HG03175 (cell line): ENCODE results near the gene RGS11.
"Not testable (repeated sequence)": the region's sequence is repeated elsewhere in the genome, so short reads cannot be mapped to it uniquely, and the experiment has no call there.

ENCODE experiments used
- ATAC-seq: cut with Tn5 transposase; IDR thresholded peaks from one replicate; pipeline ENCODE4 v1.9.1; 2021; ENCODE audit warnings: mild to moderate bottlenecking, moderate library complexity; ENCODE audit not compliant: unreplicated experiment

RGS11 gene

DNA sequence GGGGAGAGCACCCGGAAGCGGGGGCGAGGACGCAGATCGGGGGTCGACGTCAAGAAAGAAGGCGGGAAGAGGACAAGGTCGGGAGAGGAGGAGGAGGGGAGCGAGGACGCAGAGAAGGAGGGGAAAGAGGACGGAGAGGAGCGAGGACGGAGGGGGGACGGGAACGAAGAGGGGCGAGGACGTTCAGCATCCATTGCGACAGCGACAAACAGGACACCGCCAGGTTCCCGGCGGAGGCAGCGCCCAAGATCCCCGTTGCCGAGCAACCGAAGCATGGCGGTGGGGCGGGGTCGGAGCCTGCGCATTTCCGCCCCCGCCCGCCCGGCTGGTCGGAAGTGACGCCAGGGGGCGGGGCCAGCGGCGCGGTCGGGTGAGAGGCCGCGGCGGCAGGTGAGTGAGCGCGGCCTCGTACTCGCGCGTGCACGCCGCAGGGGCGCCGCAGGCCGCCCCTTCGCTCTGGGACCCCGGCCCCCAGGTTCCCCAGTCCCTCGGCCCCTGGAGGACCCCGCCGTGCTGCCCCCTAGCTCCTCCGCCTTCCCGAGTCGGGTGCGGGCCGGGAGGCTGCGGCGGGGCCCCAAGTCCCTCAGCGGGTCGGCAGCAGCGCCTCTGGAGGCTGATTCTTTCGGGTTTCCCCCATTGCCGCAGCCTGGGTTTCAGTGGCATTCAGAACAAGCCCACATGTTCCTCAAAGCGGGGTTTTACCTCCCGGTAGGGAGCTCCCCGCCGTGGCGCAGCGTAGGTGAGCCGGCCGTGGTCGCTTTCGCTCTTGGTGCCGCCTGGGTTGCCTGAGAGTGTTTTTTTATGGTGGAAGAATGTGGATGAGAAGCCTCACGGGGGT is 41.1 kb downstream of the RGS11 start, which contains the start of gene FAM234A:
FAM234A (plus strand) TSS at position 354 of the 838 bp plus-strand sequence. CDS start 19,593 bp downstream, outside the sequence.
- ATAC-seq = peak; percentile 82

- no peak for ATAC-seq
Measured at GRCh38 chr16:230949-231348, 44.8 kb downstream of the RGS11 start.

DNA sequence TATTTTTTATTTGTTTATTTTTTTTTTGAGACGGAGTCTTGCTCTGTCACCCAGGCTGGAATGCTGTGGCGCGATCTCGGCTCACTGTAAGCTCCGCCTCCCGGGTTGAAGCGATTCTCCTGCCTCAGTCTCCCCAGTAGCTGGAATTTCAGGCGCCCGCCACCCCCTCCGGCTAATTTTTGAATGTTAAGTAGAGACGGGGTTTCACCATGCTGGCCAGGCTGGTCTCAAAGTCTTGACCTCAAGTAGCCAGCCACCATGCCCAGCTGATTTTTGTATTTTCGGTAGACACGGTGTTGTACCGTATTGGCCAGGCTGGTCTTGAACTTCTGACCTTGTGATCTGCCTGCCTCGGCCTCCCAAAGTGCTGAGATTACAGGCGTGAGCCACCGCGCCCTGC is 45.4 kb downstream of the RGS11 start:
- not testable (repeated sequence) for ATAC-seq

GRCh38 chr16:229731-230281 is 45.9 kb downstream of the RGS11 start:
- no peak for ATAC-seq

GRCh38 chr16:228852-229730 is 46.7 kb downstream of the RGS11 start, which contains the start of gene LUC7L:
TSS of gene LUC7L (minus strand) at chr16:229449. CDS start at chr16:229339, 110 bp downstream.
- peak; percentile 89 for ATAC-seq

DNA sequence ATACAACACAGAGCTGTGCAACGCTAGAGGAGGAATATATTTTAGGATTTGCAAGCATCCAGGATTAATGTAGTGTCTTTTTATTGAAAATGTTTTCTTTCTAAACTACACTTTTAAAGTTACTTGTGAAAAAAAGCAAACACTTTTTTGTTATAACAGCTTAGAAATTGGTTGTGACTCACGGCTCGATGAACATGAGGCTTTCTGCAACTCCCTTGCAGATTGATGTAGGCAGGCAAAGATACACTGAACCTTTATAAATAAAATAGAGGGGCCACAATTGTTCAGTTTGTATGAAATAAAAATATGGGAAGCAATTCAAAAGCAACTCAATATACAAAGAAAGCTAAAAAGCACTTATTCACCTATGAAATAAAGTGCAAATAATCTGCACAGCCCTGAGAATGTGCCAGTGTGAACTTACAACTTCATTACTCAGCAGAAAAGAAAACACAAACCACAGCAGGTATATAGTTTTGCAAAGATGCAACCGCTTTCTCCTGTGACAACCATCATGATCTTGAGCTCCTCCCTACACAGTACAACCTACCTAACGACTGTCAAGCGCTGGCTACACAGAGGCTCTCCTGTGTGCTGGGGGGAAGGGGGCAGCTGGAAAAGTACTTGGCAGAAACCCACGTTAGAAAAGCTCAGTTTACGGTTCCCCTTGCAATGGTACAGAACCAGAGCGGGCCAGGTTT is 47.4 kb downstream of the RGS11 start:
- ATAC-seq = peak; percentile 3

DNA sequence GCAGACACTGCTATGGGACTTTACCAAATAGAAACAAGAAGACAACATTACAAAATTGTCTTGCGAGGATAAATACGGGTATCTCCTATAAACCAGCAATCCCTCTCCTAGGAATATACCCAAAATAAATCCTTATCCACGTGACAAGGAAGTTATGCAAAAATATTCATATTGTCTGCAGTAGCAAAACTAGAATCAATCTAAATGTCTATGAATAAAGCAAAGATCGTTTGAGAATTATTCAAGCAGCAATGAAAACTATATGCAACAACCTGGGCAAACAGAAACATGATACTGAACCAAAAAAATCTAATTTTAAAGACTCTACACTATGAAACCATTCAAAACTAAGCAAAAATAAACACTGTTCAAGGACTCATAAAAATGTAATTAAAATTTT is 55.7 kb downstream of the RGS11 start:
- no peak for ATAC-seq
